GM19025 (cell line): Measurements from ENCODE around the gene FAP.

Experiments
- ATAC-seq: cut with Tn5 transposase; IDR thresholded peaks from one replicate; pipeline ENCODE4 v1.9.1; 2021; ENCODE audit warnings: mild to moderate bottlenecking, low read depth, moderate library complexity; ENCODE audit not compliant: unreplicated experiment

Gene FAP

DNA sequence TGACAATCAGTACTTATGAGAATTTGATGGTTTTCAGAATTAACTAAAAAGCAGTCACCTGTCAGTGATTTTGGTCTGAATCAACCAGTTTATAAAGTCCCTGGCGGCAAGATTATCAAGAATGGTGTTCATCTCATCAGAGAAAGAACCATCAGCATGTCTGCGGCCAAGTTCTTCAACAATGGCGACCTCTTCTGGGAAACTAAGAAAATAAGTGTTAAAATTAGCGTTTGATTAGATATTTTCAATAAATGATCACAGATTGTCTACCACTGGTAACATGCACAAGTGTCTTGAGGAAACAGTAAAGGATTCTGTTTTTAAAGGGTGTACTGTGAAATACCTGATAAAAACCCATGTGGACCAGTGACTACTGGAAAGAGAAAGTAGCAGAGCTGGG lies 99.3 kb downstream of the FAP start:
- no peak for ATAC-seq

- ATAC-seq, result no peak
Measured at GRCh38 chr2:162138310-162138709, 104.9 kb downstream of the FAP start.

DNA sequence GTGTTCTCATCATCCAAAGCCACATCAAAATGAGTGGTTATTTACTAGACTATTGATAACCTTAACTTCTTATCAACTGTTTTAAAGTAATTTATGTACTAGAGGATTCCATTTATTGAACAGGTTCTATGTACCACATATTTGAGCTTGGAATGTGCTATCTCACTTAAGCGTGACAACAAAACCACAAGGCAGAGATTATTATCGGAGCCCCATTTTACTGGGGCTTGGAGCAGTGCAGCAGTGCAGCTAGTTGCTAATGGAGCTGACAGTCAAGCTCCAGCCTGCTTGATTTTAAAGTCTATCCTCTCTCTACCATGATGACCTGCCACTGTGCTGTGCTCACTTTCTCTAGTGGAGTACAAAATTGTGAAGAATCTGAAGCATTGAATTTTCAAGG lies 115.8 kb downstream of the FAP start:
- ATAC-seq, result no peak

DNA sequence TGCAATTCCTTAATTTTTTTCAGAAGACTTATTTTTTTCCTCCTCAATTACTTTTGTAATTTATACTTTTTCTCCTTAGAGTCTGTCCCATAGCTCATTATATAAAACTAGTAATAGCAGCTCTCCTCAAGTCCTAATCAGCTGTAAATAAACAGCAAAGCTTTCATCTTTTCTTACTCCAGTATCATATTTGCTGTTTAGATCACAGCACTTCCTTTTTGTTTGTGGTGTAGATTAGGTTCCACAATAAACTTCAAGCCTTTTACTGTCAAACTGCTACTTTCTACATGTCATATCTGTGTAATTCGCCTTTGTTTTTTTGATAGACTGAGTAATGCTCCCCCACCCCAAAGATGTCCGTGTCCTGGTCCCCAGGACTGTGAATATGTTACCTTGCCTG lies 116.7 kb downstream of the FAP start:
- no peak for ATAC-seq

DNA sequence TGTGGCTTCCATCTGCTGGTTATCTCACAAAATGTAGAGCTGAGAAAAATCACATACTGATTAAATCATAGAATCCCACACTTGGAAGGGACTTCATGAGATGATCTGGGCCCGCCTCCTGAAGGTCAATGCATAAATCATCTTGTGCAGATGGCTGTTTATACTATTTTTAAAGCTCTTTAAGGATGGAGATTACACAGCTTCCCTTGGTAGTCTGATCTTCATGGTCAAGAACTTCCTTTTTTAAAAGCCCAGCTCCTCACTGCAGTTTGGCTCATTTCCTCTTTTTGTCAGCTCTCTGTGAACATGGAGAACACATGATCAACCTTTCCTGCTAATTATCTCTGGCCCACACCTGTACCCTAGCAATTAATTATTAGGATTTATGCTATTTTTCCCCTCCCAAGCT lies 117.1 kb downstream of the FAP start:
- ATAC-seq, result peak; percentile 66

DNA sequence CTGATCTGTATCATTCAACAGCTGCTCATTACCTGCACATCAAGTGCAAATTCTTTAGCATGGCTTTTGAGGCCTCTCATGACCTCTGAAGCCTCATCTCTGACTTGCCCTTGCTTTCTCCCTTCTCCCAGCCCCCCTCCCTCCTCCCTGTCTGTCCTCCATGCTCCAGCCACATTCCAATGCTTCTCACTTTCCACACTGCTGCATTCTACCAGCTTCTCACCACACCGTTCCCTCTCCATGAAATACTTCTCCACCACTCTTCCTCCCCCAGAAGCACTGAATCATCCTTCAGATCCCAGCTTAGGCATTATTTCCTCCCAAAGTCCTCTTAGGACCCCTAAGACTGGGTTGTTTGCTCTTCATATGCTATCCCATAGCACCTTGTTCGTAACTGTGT lies 118.1 kb downstream of the FAP start:
- ATAC-seq, result no peak

- ATAC-seq, result no peak
Measured at GRCh38 chr2:162123806-162124758, 119.2 kb downstream of the FAP start.
